ENCODE data around the gene TTC34.
"Not testable (repeated sequence)": the region's sequence is repeated elsewhere in the genome, so short reads cannot be mapped to it uniquely, and the experiment has no call there.

Gene TTC34

GRCh38 chr1:2810899-2811532 is 9.5 kb upstream of the TTC34 start:
- no peak for DNase-seq

GRCh38 chr1:2810281-2810680 is 8.8 kb upstream of the TTC34 start:
- no peak for DNase-seq

GRCh38 chr1:2809656-2810055 is 8.2 kb upstream of the TTC34 start:
- DNase-seq: no peak

GRCh38 chr1:2808831-2809605 is 7.5 kb upstream of the TTC34 start:
- no peak for DNase-seq

- DNase-seq: no peak
Observed at GRCh38 chr1:2808386-2808705, 6.9 kb upstream of the TTC34 start.

- no peak for DNase-seq
Observed at GRCh38 chr1:2807678-2808385, 6.3 kb upstream of the TTC34 start.

- DNase-seq: no peak
Observed at GRCh38 chr1:2807036-2807435, 5.5 kb upstream of the TTC34 start.

GRCh38 chr1:2806591-2806990 is 5.1 kb upstream of the TTC34 start:
- DNase-seq: no peak

GRCh38 chr1:2805801-2806430 is 4.4 kb upstream of the TTC34 start:
- DNase-seq: no peak

GRCh38 chr1:2804628-2805351 is 3.3 kb upstream of the TTC34 start:
- DNase-seq: no peak

GRCh38 chr1:2803931-2804627 is 2.6 kb upstream of the TTC34 start:
- DNase-seq: no peak

GRCh38 chr1:2803086-2803930 is 1.8 kb upstream of the TTC34 start:
- DNase-seq: no peak

- DNase-seq: no peak
Observed at GRCh38 chr1:2802421-2802961, 998 bp upstream of the TTC34 start.

GRCh38 chr1:2801046-2801445 is 447 bp downstream of the TTC34 start:
- no peak for DNase-seq

GRCh38 chr1:2800664-2801045 is 838 bp downstream of the TTC34 start:
- no peak for DNase-seq

GRCh38 chr1:2799811-2800663 is 1.5 kb downstream of the TTC34 start:
- DNase-seq: no peak

- not testable (repeated sequence) for DNase-seq
Observed at GRCh38 chr1:2798958-2799357, 2.5 kb downstream of the TTC34 start.

GRCh38 chr1:2797741-2798016 is 3.8 kb downstream of the TTC34 start:
- no peak for DNase-seq

- DNase-seq: no peak
Observed at GRCh38 chr1:2796890-2797740, 4.4 kb downstream of the TTC34 start.

Data from NCI-H1048 (cell line).